Measurements from ENCODE around the gene C2CD2L. TPM values are rescaled to one million over a fixed set of nuclear protein-coding genes. Genes with fewer than 3 reads are reported as not detected.
"Not testable (repeated sequence)": the region's sequence is repeated elsewhere in the genome, so short reads cannot be mapped to it uniquely, and the experiment has no call there.

Gene C2CD2L
- polyA plus RNA-seq, 1 donor, result 8.0 TPM

DNA sequence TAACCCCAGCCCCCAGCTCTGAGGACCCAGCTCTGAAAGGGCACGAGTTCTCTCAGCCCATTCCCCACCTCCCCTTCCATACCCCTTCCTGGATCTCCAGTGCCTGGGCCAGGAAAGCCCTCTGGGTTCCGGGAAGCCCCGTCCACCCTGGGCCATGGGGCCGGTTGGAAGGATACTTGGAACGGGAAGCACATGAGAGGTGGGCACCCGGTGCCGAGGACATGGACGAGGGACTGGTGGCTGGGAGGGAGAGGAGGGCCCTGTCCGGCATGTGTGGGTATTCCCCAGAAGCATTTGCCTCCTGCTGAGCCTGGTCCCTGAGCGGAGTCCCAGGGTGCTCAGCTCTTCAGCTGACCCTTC is 9.1 kb downstream of the C2CD2L start:
- no peak for DNase-seq

DNA sequence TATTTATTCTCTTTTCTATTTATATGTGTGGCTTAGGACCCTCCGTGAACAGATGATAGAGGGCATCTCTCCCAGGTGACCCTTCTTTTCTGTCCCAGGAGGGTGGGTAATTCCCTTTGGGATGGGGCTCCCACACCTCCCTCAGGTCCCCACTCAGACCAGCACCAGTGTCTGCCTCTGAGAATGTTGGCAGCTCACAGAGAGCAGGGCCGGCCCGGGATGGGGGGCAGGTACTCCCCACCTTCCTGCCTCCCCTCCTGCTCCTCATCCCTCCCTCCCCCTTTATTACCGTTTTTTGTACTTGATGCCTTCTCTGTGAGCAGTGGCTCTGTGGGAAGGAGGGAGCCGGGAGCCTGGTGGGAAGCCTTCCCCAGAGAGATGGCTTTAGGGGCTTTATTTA is 9.5 kb downstream of the C2CD2L start:
- DNase-seq, result no peak

DNA sequence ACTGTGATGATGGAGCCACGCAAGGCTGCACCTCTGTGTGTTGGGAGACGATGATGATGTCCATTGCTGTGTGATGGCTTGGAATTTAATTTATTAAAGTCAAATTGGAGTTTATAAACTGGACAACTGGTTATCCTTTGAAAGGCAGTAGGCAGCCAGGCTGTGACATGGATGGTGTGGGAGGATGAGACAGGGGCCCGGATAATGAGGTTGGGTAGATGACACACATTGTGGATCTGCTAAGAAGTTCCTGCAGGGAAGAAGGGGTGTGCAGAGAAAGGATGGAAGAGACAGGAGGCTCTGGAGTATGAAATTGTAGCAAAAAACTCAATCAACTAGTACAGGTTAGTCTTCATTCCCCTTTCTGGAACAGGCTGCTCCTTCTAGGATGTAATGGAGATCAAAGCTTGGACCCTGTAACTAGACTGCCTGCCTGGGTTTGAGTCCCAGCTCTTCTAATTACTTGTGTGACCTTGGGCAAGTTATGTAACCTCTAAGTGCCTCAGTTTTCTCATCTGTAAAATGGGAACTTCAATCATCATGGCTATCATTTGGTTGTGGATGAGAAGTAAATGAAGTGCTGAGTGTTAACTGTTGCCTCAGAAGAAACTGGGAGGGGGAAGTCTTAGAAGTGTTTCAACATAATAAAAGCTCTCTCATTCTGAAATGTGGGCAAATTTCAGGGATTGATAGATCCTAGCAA is 10.0 kb downstream of the C2CD2L start:
- DNase-seq, result no peak

DNA sequence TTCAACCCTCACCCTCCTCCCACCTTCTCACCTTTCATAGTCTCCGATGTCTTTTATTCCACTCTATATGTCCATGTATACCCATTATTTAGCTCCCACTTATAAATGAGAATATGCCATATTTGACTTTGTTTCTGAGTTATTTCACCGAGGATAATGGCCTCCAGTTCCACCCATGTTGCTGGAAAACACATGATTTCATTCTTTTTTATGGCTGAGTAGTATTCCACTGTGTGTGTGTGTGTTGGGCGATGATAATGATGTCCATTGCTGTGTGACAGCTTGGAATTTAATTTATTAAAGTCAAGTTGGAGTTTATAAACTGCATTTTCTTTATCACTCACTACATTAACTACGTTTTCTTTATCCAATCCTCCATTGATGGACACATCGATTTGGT is 11.1 kb downstream of the C2CD2L start:
- no peak for DNase-seq

DNA sequence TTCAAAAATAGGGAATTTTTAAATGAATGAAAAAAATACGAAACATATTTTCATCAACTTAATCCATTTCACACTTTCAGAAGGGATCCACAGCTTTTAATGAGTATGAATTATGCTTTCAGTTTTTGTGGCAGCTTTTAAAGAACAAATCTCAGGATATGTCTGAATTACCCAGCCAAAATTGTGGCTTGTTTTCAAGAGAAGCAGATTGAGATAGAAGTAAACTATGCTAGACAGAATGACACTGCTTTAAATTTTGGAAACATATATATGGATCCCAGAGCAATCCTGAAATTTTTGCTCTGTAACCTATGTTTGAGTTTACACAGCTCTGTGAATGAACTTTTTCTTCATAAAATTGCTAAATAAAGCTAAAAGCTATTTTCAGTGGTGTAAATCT is 11.8 kb downstream of the C2CD2L start:
- no peak for DNase-seq

DNA sequence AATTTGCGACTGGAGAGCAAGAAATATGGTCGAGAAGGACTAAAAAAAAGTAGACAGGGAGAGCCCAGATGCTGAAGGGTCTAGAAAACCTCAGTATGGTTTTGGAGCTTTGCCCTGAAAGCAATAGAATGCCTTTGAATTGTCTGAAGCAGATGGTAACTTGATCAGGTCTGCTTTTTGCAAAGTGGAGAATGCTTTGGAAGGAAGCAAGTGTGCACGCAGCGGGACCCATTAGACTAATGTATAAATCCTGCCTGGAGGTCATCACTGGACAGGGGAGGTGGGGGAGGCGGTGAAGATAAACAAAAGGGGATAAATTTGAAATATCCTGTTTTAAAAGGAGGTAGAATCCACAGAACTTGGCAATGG is 13.5 kb downstream of the C2CD2L start:
- DNase-seq, result no peak

DNA sequence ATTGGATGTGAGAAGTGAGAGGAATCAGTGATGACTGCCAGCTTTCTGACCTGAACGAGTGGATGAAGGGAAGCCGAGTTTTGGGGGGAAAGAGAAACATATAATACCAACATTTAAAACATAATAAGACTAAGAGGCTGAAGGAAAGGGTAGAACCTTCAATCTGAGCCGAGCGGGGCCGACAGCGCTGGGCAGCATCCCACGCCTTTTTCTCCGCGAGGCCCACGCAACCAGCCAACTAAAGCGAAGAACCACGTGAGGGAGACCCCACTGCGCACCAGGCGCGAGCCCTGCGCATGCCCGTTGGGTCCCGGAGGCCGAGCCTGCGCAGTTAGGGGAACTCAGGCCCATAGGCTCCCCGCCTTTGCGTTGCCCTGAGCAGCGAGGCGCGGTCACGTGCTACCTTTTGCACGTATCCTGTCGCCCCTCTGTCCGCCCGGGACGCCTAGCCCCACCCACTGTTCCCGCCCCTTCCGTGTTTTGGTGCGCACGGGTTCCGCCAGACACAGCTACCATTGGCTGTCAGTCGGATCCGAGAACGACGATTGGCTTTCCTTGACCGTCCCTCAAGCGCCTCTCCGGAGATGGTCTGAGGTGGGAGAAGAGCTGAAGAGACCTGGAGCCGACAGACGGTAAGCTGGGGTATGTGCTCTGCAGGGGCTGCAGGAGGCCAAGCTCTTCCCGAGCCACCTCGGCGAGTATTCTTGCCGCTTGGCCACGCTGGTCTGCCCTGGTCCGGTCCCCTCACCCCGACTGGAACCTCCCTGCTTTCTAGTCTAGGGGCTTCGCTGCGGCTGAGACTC is 14.1 kb downstream of the C2CD2L start, which contains the start of gene HINFP:
TSS of gene HINFP (plus strand) at position 573 of the 803 bp plus-strand sequence. CDS start 5,365 bp downstream, outside the sequence.
- peak; percentile 99 for DNase-seq

DNA sequence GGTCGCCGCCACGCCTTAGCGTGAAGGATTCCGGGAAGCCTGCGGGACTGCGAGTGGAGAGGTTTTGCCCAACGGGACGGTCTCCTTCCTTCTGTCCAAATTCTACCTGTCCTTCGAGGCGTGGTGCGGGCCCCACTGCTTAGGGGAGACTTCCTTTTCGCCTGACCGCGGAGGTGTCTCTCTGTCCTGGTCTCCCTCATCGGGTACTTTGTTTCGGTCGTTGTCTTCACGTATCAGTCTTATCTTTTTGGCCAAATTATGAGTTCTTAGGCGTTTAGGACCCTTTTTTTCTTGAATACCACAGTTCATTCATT is 14.6 kb downstream of the C2CD2L start:
- no peak for DNase-seq

DNA sequence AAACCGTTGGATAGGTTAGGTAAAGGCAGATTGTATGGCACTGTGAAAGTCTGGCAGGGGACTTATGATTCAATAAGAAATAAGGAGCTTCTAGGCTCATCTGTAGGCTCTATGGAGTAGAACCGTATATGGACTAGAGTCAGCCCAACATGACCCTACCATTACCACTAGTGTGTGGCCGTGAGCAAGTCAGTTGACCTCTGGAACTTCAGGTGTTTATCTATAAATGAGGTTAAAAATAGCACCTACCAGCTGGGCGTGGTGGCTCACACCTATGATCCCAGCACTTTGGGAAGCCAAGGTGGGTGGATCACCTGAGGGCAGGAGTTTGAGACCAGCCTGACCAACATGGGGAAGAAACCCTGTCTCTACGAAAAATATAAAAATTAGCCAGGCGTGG is 18.7 kb downstream of the C2CD2L start:
- DNase-seq, result no peak

DNA sequence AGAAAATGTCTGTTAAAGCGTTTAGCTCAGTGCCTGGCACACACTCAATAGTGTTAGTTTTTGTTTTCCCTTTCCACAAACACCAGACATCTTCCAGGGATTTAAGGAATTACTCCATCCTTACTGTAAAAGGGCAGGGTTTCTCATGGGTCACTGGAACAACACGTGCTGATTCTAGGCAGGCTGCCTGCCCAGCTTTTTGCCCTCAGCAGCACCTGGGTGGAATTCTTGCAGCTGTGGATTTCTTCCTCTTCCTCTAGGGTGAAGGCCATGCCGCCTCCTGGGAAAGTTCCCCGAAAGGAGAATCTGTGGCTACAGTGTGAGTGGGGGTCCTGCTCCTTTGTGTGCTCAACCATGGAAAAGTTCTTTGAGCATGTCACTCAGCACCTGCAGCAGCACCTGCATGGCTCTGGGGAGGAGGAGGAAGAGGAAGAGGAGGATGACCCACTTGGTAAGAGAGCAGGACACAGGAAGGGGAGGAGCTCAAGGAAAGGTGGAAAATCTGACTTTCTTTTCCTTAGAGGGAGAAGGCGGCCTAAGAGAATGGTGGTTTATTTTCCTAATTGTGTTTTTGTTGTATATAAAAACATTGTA is 19.6 kb downstream of the C2CD2L start:
- DNase-seq, result no peak

DNA sequence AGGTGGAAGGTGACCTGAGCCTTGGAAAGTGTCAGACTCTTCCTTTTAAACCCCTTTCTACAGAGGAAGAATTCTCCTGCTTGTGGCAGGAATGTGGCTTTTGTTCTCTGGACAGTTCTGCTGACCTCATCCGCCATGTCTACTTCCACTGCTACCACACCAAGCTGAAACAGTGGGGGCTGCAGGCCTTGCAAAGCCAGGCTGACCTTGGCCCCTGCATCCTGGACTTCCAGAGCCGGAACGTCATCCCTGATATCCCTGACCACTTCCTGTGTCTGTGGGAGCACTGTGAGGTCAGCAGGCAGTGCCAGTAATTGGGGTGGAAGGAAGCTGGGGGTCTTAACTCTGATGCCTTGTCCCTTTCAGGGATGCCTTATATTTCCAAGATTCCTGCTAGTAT is 23.5 kb downstream of the C2CD2L start:
- DNase-seq, result no peak

DNA sequence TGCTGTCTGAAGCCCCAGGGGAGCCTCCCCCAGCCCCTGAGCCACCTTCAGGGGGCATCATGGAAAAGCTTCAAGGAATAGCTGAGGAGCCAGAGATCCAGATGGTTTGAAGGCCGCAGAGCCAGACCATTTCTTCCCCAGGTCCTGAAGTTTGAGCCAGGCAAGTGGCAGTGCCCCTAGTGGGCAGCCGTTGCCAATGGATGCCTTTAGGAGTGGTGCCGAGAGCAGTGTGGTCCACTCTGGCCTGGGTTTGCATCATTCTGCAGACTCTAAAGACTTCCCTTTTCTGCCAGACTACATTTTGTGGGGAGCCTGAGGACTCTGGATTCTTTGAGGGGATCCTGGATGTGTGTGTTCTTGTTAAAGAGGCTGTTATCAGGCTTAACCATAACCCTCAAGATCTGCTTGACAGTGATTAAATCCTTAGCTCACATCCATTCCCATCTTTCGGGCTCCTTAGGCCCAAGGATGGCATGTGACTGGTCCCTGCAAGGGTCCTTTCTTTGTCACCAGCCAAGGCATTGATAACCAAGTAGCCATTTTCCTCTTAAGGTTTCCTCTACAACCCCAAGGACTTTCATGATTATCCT is 27.3 kb downstream of the C2CD2L start:
- no peak for DNase-seq

DNA sequence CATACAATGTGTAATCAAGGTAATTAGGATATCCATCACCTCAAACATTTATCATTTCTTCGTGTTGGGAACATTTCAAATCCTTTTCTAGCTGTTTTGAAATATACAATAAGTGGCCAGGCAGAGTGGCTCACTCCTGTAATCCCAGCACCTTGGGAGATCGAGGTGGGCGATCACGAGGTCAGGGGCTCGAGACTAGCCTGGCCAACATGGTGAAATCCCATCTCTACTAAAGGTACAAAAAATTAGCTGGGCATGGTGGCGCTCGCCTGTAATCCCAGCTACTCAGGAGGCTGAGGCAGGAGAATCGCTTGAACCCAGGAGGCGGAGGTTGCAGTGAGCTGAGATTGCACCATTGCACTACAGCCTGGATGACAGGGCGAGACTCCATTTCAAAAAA is 32.1 kb downstream of the C2CD2L start:
- not testable (repeated sequence) for DNase-seq

DNA sequence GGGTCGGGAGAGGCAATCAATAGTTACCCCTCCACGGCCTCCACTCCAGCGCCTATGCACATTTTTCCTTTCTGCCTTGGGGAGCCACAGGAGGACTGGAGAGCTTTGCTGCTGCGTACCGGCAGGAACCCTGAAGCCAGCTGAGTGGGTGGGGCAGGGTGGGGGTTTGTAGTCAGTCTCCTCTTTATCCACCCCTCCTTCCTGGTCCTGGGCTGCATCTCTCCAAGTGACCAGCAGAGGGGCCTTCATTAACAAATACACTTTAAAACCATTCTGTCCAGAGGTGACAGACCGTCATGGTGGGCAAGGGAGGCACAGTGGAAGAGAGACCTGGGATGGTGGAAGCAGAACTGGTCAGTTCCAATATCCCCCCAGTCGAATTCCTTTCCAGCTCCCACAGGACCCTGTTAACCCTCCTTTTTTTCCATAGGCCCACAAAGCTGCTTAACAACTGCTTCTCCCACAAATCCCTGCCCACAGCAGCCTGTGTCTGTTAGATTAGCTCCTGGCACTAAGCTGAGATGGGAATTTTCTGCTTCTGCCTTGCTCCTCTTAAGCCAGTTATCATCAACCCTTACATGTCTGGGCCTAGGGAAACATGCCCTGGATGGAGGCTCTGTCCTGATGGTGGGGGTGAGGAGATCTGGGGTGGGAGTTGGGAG is 37.8 kb downstream of the C2CD2L start:
- DNase-seq, result peak; percentile 46

DNA sequence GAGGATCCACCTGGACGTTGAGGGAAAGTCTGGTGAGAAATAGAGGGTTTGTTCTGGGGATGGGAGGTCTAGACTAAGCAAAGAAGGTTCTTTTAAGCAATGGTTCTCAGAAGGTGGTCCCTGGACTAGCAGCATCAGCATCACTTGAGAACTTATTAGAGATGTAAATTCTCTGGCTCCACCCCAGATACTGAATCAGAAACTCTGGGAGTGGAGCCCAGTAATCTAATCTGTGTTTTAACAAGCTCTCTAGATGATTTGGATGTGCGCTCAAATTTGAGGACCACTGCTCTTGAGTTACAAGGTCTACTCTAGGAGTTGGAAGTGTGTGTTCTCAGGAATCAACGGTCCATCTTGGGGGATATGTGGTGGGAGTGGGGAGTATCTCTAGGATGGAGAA is 38.4 kb downstream of the C2CD2L start:
- no peak for DNase-seq

DNA sequence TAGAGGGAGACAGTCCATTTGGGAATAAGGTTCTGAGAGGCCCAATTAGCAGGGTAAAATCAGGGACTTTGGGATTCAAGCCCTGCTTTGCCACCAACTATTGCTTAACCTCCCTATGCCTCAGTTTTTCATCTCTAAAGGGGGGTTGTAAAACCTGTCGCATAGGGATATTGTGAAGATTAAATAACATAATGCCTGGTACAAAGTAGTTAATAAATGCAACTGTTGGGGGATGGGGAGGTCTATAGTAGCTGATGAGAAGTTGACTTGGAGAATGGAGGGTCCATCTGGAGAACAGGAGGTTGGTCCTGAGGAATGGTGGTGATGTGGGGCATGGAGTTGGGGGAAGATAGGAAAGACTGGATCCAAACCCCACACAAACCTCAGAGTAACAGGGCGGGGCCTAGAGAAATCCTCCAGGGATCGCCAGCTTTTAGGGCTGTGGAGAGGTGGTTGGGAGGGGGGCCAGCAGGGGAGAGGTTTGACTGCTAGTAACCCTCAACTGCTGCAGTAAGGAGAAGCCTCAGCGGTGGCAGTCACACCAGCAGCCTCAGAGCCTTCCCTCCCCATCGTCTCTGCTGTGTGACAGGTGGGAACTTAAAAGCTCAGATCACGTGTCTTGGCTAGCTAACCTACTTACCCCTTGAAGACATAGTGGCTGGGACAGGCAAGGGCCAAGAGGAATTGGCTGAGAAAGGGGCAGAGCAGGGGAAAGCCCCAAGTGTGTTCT is 40.6 kb downstream of the C2CD2L start:
- DNase-seq, result no peak

DNA sequence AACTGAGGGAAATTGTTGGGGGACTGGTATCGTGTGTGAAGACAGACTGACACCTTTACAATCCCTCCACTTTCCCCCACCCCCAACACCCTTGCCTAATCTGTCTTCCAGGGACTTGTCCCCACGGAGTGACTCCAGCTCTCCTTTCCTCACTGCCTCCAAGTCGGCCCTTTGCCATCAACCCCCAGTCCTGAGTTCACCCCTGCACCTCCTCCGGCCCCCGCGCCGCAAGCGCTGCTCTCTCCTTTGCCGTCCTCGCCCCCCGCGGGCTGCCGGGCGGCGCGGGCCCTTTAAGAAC is 41.5 kb downstream of the C2CD2L start:
- no peak for DNase-seq

DNA sequence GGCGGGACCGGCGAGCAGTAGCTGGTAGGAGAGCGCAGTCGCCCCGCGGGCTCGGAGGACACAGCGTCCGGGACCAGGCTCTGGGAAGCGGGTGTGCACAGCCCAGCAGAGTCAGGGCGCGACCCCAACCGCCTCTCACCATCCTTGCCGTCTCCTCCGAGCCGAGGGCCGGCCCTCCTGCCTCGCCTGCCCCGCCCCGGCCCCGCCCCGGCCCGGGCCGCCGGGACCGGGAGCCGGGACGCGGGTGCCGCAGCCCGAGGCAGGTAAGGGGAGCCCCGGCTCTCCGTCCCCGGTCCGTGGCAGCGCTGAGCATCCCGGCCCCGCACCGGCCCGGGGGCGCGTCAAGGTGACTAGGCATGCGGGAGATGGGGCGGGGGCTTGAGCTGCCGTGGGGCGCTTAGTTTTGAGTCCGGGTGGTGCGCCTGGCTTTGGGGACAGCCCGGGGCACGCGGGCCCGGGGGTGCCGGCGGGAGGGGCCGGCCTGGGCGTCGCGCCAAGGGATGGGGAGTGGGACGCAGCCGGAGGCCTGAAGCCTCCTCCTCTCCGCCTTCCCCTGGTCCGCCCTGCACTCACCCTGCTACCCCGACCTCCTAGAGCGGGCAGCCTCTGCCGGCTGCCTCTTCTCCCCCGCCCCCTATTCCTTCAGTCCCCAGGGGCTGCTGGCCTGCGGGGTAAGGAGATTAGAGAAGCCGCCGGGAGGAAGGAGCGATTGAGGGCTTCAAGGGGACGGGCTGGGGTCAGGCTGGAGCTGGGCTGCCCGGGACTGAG is 42.1 kb downstream of the C2CD2L start, which contains the start of gene ABCG4:
TSS of gene ABCG4 (plus strand) at position 35 of the 768 bp plus-strand sequence. CDS start 914 bp downstream, outside the sequence.
- DNase-seq, result no peak

DNA sequence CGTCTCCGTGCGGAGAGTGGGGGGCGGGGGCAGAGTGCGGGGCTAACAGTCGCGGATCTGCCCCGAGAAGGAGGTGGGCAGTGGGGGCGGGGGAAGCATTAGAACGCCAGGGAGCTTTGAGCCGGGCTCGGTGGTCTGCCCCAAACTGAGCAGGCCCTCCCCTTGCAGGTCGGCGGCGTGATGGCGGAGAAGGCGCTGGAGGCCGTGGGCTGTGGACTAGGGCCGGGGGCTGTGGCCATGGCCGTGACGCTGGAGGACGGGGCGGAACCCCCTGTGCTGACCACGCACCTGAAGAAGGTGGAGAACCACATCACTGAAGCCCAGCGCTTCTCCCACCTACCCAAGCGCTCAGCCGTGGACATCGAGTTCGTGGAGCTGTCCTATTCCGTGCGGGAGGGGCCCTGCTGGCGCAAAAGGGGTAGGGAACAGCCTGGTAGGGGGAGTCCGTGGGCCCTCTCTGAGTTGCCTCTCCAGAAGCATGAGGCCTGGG is 42.7 kb downstream of the C2CD2L start:
- no peak for DNase-seq

DNA sequence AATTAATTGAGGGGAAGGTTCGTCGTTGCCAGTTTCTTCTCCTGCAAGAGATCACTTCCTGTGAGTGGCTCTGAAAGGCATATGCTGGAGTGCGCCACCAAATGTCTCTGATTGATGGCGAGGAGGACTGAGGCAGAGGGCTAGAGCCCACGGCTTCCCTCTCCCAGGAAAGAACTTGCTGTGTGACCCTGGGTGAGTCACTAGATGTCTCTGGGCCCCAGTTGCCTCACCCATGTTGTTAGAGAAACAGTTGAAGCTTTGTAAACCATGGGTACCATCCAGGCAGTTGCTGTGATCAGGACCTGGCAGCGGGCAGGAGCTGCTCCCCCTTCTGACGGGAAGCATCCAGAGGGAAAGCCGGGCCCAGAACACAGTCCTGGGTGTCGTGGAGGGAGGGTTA is 44.9 kb downstream of the C2CD2L start:
- no peak for DNase-seq

DNA sequence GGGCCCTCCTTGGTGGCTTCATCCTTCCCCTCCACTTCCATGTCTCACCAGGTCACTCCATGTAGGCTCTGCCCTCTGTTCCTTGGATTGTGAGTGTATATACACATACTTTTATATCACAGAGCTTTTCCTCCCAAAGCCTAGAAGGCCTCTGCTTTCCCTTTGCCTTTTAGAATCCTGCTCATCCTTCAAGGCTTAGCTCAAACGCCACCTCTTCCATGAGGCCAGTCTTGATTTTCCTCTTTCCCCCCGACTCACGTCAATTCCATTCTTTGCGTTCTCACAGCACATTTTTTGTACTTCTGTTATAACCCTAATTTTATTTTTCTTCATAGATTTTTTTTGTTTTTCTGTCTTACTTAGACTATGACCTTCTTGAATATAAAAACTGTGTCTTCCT is 45.5 kb downstream of the C2CD2L start:
- no peak for DNase-seq

All from hindlimb muscle (tissue), 1 donor.